Kidney capillary endothelial cell (primary cell): ENCODE measurements around the gene BNIP5.
A peak's percentile ranks its signal among the peaks of the same experiment; 100 is the strongest.
"Not testable (repeated sequence)": the region's sequence is repeated elsewhere in the genome, so short reads cannot be mapped to it uniquely, and the experiment has no call there.

ENCODE experiments used
- DNase-seq: peaks from one replicate; pipeline ENCODE4 v3.0.0-alpha.2; 2018; ENCODE audit warnings: low spot score

BNIP5 gene

GRCh38 chr6:36343109-36343680 lies 6.5 kb upstream of the BNIP5 start:
- no peak for DNase-seq

- DNase-seq: peak; percentile 59
Measured at GRCh38 chr6:36340618-36341454, 4.1 kb upstream of the BNIP5 start.

- no peak for DNase-seq
Measured at GRCh38 chr6:36340306-36340617, 3.6 kb upstream of the BNIP5 start.

- DNase-seq: no peak
Measured at GRCh38 chr6:36339146-36339545, 2.5 kb upstream of the BNIP5 start.

DNA sequence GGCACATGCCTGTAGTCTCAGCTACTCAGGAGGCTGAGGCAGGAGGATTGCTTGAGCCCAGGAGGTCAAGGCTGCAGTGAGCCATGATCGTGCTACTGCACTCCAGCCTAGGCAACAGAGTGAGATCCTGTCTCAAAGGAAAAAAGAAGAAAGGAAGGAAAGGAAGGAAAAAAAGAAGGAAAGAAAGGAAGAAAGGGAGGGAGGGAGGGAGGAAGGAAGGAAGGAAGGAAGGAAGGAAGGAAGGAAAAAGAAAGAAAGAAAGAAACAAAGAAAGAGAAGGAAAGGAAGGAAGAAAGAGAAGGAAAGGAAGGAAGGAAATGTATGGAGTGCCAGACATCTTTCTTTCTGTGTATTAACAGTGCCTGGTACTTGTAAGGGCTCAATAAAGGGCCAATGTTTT lies 1.5 kb upstream of the BNIP5 start:
- not testable (repeated sequence) for DNase-seq

DNA sequence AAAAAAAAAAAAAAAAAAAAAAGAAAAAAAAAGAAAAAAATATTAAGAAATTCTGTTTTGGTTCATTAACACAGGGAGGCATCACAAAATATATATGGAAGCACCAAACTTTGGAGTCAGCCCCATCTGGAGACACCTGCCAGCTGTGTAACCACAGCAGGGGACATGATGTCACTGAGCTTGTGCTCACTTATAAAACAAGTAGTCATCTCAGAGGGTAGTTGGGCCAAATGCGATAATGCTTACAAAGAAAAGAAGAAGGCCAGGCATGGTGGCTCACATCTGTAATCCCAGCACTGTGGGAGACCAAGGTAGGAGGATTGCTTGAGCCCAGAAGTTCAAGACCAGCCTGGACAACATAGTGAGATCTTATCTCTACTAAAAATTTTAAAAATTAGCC lies 1.1 kb upstream of the BNIP5 start:
- no peak for DNase-seq

- no peak for DNase-seq
Measured at GRCh38 chr6:36336208-36336710, 429 bp downstream of the BNIP5 start.

- no peak for DNase-seq
Measured at GRCh38 chr6:36335465-36336207, 1.1 kb downstream of the BNIP5 start.

DNA sequence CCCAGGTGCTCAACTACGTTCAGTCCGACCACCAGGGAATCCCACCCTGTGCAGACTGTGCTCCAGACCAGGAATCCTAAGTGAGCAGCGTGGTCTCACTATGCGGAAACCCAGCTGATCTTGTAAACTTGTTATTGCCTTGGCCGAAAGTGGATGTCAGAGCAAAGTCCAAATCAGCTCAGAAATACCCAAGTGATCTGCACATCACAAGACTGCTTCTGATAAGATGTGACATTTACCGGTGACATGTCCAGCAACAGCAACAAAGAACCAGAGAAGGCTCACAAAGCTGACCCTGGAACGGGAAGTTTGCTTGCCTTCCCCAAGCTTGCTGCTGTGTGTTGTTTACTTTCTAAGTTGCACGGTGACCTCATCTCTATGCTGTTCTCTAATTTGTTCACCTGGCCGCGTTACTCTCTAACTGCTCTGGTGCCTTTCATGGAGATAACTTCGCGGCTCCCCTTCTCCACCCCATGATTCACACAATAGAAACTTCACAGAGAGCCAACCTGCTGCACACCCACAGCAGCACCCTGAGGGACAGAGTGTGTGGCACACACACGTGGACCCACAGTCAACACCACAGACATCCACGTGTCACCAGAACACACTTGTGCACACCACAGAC lies 1.7 kb downstream of the BNIP5 start:
- no peak for DNase-seq

DNA sequence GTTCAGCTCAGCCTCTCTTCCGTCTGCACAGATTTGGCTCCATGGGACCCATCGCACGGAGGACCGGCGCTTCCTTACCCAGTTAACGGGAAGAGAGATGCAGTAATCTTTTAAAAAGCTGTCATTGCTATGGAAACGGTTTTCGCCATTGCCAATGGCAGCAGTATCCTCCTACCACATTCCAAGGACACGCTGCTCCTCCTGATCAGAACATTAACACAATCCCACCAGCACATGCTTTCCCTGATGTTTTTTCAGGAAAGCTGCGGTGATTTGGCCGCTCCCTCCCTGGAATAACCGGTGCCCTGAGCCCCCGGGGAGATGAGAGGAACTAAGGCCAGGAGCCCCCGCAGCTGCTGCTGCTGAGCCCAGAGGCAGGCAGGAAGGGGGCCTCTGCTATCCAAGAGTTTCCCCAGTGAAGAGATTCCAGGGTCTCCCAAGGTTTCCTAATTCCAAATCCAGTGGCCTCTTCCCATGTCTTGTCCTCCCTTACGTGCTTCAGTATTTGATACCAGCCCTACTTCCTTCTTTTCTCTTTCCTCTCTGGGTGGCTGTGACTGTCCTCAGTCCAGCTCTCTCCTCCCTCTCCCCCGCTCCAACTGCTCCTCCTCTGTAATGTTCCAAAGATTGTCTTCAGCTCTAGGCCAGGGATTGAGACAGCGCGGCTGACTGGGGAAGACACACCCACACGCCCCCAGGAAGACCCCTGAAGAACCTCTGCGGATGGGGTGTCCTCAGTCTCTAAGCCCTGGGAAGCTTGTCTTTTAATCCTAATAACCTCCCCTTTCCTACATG lies 2.6 kb downstream of the BNIP5 start:
- no peak for DNase-seq

DNA sequence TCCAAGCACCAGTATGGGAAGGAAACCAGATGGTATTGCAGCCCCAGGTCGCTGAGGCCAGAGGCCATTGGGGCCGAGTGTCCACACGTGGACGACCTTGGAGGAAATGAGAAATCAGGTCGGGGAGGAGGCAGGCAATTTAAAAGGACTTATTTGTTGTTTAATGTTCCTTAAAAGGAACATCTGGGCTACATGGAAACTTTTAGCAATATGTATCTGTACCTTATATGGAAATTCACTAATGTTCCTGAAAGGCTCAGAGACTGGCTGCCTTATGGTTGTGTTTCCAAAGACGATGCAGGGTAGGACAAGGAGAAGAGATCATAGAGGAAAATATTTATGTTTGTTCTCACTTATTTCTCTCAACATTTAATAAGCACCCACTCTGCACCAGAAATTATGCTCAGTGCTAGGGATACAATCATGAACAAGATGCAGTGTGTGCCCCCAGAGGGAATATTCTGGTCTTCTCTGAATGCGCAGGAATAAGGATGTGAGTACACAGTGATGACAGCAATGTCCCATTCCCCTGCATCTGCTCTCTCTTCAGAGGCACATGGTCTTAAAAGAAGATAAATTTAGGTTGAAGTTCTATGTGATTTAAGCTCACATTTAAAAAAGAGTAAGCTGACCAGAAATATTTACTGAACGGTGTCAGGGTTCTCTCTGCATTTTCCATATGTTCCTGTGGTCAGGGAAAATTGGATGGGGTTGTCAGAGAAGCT lies 3.4 kb downstream of the BNIP5 start:
- no peak for DNase-seq

DNA sequence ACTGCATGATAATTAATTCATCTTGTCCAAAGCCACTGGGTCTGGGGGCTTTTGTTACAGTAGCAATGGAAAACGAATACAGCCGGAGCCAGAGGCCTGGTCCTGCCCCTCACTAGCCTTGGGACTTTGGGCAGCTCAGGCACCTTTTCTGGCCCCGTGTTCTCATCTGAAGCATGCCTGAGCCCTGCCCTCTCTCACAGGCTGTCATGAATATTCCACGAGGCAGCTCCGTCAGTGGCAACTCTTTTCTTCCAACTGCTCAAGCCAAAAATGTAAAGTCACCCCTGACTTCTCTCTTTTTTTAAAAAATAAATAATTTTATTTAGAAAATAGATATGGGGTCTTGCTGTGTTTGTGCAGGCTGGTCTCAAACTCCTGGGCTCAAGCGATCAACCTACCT lies 5.3 kb downstream of the BNIP5 start:
- DNase-seq: no peak

- DNase-seq: no peak
Measured at GRCh38 chr6:36330366-36330765, 6.3 kb downstream of the BNIP5 start.

GRCh38 chr6:36329798-36330291 lies 6.8 kb downstream of the BNIP5 start:
- DNase-seq: no peak

DNA sequence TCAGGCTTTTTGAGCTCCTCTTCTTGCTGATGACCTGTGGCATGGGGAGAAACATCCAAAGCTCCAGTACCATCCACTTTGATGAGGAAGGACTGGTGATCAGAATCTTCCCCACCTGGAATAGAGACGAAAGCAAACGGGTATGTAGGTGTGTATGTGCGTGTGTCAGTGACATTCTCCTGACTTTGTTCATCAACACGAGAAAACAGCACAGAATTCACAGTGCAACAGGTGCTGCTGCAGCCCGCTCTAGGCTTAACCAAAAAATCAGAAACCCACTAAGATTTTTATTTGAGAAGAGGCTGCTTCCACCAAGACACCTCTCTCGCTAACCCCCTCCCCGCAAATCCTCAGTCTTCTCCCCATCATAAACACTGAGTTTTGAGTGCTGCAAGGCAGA lies 8.1 kb downstream of the BNIP5 start:
- DNase-seq: no peak

DNA sequence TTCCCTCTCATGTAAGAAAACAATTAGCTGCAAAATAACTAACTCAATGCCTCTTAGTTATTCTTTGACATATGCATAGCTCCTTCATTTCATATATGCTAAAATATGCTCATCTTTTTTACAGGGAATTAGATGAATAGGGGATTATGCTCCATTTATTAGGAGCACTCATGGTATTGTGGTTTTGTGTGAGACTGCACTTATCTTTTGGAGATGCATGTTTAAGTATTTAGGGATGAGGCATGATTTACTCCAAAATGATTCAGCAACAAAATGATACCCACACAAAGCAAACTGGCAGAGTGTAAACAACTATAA lies 8.8 kb downstream of the BNIP5 start:
- DNase-seq: no peak

GRCh38 chr6:36327226-36327918 lies 9.3 kb downstream of the BNIP5 start:
- no peak for DNase-seq

DNA sequence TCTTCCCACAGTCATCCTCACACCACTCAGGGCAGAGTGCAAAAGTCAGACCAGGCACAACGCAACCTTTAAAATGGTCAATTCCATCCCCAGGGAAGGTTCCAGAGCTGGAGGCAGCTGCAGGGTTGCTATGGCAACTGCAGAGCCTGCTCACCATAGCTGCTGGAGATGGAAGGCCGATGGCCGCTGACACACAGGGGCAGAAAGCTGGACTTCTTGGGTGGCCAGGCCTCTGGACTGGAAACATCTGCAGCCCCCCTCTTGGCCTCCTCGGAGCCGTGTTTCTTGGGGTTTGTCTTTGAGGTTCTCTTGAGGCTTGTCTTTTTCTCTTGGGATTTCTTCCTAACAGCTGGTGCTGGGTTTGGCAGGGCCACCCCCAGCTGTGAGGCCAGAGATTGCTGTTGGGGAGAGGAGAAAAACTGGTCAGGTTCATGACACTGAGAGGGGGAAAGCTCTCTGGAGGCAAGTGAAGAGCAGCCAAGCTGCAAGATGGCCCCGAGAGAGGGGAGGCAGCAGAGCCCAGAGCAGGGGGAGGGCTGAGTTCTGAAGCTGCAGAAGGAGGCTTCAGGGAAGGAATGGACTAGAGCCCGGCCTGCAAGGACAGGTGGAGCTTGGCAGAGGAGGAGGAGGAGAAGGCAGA lies 10.2 kb downstream of the BNIP5 start:
- DNase-seq: no peak

GRCh38 chr6:36324715-36325114 lies 12.0 kb downstream of the BNIP5 start:
- no peak for DNase-seq

DNA sequence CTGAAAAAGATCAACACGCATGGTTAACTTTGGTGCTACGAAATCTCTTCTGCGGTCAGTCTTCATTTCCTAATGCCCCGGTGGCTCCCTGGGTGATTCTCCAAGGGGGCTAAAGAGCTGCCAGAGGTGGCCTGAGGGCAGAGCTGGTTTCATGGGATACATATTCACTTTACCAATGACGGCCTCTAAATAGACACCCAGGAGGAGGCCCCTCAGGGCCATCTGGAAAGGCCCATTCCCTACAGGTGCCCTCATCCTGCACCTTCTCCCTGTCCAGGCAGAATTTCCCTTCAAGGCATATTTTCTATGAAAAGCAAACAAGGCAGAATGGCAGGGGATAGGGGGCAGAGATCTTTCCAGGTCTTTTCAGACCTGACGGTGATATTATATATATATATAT lies 12.5 kb downstream of the BNIP5 start:
- no peak for DNase-seq
